Measurements from ENCODE around the gene IVL. TPM values are rescaled to one million over a fixed set of nuclear protein-coding genes. Genes with fewer than 3 reads are reported as not detected.

The IVL gene
- total RNA-seq, 1 donor from 2014 or later = not detected

DNA sequence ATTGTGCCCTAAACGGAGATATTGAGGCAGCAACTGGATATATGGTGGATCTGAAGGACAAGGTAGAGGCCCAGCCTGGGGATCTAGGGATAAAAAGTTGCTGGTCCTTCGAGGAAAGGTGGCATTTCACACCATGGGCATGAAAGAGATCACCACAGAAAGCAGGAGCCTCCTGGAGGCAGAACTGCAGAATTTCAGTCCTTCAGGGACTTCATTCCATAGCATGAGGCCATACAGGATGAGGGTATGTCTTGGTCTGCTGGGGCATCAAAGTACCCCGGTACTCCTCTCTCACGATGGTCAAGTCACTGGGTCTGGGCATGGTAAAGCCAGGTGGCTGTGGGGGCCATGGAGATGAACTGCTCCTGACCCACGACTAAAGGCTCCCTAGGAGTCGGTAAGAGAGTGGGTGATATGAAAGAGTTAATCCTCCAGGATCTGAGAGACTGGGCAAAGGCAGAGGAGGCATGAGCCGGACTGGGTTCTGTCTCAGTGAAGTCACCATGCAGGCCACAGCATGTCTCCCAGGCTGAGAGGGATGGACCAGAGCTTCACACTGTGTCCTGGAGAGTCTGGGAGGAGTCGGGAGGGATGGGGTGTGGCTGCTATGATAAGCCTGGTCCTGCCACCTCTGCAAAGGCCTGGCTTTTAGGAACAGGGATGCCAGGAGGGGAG, 32.8 kb downstream of the IVL start:
- Histone ChIP-seq H3K4me1 (no peaks in the 10 kb centered on the region), H3K27ac (no peak overlapping the region), H3K9me3 (no peaks in the 10 kb centered on the region), H3K27me3 (no peaks in the 10 kb centered on the region), H3K4me3 (no peak overlapping the region), H3K36me3 (no peaks in the 10 kb centered on the region)
- DNase-seq (no peak), ATAC-seq (no peak)
- TF ChIP-seq, protein P1, sequence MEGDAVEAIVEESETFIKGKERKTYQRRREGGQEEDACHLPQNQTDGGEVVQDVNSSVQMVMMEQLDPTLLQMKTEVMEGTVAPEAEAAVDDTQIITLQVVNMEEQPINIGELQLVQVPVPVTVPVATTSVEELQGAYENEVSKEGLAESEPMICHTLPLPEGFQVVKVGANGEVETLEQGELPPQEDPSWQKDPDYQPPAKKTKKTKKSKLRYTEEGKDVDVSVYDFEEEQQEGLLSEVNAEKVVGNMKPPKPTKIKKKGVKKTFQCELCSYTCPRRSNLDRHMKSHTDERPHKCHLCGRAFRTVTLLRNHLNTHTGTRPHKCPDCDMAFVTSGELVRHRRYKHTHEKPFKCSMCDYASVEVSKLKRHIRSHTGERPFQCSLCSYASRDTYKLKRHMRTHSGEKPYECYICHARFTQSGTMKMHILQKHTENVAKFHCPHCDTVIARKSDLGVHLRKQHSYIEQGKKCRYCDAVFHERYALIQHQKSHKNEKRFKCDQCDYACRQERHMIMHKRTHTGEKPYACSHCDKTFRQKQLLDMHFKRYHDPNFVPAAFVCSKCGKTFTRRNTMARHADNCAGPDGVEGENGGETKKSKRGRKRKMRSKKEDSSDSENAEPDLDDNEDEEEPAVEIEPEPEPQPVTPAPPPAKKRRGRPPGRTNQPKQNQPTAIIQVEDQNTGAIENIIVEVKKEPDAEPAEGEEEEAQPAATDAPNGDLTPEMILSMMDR (IDR thresholded peaks at IDR 0.05) = no peak
- intact Hi-C loops (cut with DNase I) = no loop called here

DNA sequence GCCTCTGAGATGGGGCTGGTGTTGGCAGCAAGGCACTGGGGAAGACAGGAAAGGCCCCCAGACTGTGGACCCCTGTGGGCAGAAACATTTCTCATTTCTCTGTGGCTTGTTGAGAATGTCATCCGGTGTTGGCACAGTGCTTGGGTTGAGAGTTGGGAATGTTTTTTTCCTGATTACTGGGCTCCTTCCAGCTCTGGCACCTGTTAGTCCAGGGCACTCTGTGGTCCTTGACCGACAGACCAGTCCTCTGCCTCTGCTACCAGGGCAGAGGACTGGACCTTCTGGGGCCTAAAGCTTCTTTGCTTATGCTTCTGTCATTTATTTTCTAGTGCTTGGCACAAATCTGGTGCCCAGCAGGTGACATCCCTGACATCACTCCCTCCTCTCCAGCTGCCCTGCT, 33.8 kb downstream of the IVL start:
- Histone ChIP-seq H3K4me3 (no peak overlapping the region), H3K27me3 (no peaks in the 10 kb centered on the region), H3K4me1 (no peaks in the 10 kb centered on the region), H3K36me3 (no peaks in the 10 kb centered on the region), H3K27ac (no peak overlapping the region), H3K9me3 (no peaks in the 10 kb centered on the region)
- TF ChIP-seq, protein P1 (IDR thresholded peaks at IDR 0.05) = no peak
- ATAC-seq (no peak), DNase-seq (no peak)
- intact Hi-C loops (cut with DNase I) = no loop called here

DNA sequence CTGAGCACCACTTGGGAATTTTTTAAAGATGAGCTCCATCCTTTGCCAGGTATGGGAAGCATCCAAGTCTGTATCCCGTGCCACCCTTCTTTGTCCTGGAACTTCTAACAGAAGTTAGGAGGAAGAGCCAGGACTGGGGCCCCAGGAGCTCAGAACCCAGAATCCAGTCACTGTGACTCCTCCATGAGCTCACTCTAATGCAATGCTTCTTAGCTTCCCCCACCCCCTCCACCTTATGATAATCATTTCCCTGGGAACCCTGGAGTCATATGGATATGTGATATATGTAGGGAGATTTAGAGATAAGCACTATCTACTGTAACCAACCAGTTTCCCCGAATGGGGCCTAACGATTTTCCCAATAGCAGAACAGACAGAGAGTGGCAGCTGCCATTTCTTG, 37.9 kb downstream of the IVL start:
- Histone ChIP-seq H3K9me3 (no peaks in the 10 kb centered on the region), H3K4me1 (no peaks in the 10 kb centered on the region), H3K27me3 (no peaks in the 10 kb centered on the region), H3K4me3 (no peak overlapping the region), H3K36me3 (no peaks in the 10 kb centered on the region), H3K27ac (no peak overlapping the region)
- DNase-seq (no peak), ATAC-seq (no peak)
- intact Hi-C loops (cut with DNase I) = no loop called here
- TF ChIP-seq, protein P1 (IDR thresholded peaks at IDR 0.05) = no peak

DNA sequence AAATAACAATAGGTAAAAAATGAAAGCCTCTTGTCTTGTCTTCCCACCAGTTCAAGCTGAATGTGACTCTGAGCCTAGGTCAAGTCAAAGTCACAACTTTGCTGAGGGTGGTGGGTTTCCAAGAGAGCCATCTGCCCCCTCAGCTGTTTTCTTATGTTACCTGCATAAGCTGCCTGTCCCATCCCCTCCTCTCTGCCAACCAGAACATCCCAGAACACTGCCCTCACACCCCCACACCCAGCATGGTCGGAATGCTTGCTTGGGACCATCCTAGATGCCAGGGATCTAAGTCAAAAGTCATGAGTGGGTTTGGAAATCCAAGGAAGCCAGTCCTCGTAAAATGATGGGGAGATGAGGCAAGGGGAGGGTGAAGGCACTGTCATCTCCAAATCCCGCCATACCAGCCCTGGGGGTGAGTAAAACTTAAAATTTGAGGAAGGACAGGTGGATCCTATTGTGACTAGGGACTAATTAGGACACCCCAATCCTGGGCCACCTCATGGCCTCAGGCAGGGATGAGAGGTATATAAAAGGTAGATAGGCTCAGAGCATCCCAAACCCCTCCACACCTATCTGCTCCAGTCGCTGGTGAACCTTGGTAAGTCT, 38.4 kb downstream of the IVL start, which contains the start of gene SPRR5:
TSS of gene SPRR5 (plus strand) at position 556 of the 606 bp plus-strand sequence. CDS start 1,349 bp downstream, outside the sequence.
- DNase-seq = no peak
- no peaks in the 10 kb centered on the region for H3K36me3 ChIP-seq
- no peaks in the 10 kb centered on the region for H3K4me1 ChIP-seq
- ATAC-seq = no peak
- no peaks in the 10 kb centered on the region for H3K27me3 ChIP-seq
- H3K4me3 ChIP-seq = no peak within 1 kb of the TSS
- no peaks in the 10 kb centered on the region for H3K9me3 ChIP-seq
- intact Hi-C loops (cut with DNase I) = no loop called here
- TF ChIP-seq, protein P1 (IDR thresholded peaks at IDR 0.05) = no peak
- no peak within 1 kb of the TSS for H3K27ac ChIP-seq

DNA sequence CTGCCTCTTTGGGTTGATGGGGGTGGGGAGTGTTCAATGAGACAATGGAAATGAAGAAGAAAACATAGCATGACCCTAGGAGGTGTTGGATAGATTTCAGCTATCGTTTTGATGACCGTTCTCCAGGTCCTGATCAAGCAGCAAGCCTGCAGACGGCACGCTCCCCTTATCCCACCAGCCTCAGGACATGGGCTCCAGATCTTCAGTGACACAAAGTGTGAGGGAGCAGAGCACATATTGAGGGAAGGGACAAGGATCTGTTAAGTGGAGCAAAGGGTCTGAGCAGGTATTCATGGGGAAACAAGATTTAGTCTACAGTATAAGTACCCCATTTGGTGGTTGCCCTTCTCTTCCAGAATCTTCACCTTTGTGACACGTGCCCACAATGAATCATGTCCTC, 43.4 kb downstream of the IVL start:
- ATAC-seq = no peak
- intact Hi-C loops (cut with DNase I) = no loop called here
- Histone ChIP-seq H3K4me3 (no peak overlapping the region), H3K9me3 (no peaks in the 10 kb centered on the region), H3K4me1 (no peaks in the 10 kb centered on the region), H3K36me3 (no peaks in the 10 kb centered on the region), H3K27ac (no peak overlapping the region), H3K27me3 (no peaks in the 10 kb centered on the region)
- no peak for DNase-seq
- TF ChIP-seq, protein P1 (IDR thresholded peaks at IDR 0.05) = no peak

Data from upper lobe of right lung (tissue), 1 donor.